Fibroblast of skin of right biceps (primary cell): ENCODE results near the gene PBLD.
"Not testable (repeated sequence)": the region's sequence is repeated elsewhere in the genome, so short reads cannot be mapped to it uniquely, and the experiment has no call there.

Experiments used
- DNase-seq: peaks from one replicate; pipeline ENCODE4 v3.0.0-alpha.2; 2013

PBLD gene

DNA sequence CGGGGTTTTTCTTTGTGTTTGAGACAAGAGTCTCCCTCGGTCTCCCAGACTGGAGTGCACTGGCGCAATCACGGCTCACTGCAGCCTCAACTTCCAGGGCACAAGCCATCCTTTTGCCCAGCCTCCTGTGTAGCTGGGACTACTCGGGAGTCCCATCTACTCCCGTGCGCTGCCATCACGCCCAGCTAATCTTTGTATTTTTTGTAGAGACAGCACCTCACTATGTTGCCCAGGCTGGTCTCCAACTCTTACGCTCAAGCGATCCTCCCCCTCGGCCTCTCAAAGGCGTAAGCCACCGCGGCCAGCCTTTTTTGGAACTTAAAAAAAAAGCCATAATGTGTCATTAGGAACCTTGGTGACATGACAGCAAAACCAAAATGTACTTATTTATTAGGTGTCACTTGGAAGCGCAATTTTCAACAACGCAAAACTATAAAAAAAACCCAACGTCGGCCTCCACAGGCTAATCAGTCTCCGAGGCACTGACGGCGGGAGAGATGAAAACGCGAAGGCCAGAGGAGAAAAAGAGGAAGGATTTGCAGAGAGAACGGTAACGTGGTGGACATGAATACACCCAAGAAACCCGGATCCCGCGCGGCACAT is 1.8 kb downstream of the PBLD start:
- DNase-seq, result peak; percentile 34

DNA sequence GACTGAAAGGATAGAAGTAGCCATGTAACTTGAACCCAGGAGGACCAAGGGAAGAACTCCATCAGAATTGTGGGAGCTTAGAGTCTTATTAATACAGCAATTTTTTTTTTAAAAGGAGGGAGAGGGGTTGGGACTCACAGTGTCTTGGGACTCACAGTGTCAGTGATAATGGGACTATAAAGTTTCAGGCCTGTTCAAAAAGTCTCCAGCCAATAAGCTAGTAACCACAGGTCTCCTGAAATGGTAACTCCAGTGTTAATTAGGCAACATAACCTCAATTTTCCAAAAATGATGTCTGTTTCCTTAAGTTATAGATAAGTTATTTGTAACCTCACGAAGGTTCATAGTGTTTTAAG is 3.2 kb downstream of the PBLD start:
- DNase-seq, result no peak

DNA sequence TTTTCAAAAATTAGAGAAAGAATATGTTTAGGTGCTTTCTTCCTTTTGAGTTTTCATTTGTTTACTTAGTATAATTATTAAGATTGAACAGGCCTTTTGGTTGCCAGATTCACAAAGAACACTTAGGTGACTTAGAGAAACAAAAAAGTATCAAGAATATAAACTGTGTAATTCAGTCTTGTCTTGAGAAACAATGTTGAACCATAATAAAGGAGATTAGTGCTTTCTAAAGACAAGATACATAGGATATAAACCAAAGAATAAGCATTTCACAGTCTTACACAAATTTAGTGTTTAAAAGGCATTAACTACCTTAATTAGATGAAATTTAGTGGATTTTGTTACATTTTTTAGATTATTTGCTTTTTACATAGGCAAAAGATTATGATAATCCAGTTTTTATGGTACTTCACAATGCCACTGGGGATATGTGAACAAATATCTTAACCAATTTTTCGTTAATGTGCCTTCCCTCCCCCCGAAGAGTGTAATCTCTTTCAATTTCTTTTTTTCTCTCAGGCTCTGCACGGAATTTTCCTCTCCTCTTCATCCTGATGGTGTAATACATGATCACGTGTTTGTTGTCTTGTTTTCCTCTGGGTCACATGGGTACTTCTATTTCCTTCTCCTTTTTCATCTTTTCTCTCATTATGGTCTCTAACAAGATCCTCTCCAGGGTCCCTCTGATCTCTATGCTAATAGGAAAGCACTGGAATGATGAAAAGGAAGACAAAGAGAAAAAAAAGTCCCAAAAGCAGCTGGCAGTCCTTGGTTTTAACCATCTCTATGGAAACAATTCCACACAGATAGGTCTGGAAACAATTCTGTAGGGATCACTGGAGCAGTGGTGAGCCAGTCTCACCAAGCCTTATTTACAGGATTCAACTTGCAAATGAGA is 4.6 kb downstream of the PBLD start:
- peak; percentile 57 for DNase-seq

DNA sequence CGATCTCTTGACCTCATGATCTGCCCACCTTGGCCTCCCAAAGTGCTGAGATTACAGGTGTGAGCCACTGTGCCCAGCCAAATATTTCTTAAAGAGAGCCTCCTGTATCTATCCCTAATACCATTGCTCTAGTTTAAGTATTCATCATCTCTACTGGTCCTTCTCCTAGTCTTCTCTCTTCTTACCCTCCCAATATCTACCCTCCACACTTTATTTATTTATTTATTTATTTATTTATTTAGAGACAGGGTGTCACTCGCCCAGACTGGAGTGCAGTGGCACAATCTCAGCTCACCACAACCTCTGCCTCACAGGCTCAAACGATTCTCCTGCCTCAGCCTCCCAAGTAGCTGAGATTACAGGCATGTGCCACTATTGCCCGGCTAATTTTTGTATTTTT is 8.3 kb downstream of the PBLD start:
- DNase-seq, result not testable (repeated sequence)

DNA sequence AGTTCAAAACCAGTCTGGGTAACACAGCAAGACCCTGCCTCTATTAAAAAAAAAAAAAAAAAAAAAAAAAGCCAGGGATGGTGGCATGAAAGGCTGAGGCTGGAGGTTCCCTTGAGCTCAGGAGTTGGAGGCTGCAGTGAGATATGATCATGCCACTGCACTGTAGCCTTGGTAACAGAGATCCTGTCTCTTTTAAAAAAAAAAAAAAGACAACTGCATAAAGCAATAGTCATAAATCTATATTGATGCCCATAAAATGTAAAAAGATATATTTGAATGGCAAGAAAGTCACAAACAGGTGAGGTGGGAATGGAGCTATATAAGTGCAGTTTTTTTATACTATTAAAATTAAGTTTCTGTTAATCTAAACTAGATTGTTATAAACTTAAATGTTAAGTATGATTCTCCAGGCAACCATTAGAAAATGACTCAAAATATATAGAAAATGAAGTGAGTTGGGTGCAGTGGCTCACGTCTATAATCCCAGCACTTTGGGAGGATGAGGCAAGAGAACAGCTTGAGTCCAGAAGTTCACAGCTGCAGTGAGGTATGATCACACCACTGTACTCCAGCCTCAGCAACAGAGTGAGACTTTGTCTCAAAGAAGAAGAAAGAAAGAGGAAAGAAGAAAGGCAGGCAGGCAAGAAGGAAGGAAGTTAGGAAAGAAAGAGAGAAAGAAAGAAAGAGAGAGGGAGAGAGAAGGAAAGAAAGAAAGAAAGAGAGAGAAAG is 14.2 kb downstream of the PBLD start:
- DNase-seq, result no peak

DNA sequence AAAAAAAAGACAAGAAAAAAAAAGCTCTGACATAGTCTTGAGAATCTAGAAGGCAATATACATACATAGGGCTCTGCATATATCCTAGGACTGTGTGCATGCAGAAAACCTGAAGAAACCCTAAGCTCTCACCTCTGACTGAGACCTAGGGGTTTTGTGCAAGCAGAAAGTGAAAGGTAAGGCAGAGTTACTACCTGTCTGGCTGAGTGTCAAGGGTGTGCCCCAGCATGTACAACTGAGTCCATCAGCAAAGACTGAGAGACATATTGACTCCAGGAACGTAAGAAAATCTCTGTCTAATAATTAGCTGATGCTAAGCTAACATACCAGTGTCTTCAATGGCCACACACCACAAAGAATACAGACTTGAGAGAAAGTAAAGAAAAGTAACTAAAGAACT is 17.1 kb downstream of the PBLD start:
- DNase-seq, result no peak

DNA sequence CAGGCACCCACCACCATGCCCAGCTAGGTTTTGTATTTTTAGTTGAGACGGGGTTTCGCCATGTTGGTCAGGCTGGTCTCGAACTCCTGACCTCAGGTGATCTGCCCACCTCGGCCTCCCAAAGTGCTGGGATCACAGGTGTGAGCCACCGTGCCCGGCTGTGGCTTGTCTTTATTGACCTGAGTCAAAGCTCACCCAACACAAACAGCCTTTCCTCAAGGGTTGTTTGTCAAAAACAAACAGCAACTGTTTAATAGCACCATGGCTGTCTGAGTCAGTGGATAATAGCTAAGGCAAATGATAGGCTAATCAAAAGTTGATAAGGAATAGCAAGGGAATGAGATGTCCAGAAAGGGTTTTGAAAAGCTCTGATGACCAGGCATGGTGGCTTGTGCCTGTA is 17.8 kb downstream of the PBLD start:
- not testable (repeated sequence) for DNase-seq

DNA sequence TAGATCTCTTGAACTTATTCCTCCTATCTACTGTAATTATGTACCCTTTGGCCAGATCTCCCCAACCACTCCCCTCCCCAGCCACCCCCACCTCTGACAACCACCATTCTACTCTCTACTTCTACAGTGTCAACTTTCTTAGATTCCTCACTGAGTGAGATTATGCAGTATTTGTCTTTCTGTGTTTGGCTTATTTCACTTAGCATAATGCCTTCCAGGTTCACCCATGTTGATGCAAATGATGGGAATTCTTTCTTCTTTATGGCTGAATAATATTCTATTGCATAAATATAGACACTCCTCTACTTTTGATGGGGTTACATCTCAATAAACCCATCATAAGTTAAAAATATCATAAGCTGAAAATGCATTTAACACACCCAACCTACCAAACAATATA is 22.2 kb downstream of the PBLD start:
- no peak for DNase-seq

DNA sequence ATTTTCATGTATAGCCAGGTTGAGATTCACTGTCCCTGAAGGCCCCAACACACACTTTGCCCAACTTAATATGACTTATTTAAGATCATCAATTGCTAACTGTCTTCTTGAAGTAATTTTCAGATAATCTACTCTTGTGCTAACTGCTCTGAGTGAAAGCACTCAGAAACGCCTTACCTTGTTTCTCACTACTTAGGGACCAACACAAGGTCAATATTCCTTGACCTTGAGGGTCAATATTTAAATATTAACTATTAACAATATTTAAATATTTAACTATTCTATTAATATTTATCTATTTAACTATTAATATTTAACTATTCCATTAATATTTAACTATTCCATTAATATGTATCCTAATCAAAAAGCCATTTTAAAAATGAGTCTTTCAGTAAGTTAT is 26.9 kb downstream of the PBLD start:
- DNase-seq, result no peak

DNA sequence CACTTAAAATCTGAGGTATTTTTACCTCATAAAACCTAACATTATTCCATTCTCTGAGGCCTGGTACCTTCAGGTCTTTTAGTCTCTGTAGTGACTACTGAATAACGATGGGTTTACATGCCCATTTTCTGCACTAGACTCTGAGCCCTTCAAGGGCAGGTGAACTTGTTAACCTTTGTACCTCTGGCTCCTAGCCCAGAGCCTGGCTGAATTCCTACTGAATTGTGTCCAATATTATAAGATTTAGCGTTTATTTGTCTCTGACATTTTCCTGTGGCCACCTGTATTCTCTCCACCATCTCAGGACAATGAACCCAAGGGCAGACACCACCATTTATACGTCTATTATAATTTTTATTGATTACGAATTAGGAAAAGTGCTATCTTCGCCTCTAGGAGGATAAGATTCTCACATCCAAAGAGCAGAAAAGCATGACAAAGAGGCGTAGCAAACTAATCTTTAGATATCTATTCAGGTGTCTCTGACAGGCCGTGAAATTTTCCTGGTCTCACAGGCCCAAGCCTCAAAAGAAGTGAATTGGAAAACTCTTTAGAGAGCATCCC is 28.8 kb downstream of the PBLD start:
- DNase-seq, result no peak

DNA sequence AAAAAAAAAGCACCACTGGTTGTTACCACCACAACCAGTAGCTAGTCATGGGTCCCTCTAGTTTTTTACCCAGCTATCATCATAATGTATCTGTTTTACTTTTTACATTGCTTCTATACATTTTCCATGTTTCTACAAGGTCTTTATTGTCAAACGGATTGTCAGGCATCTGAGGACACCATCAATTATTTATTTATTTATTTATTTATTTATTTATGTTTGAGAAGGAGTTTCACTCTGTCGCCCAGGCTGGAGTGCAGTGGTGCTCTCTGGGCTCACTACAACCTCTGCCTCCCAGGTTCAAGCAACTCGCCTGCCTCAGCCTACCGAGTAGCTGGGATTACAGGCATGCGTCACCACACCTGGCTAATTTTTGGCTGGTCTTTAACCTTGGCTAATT is 29.9 kb downstream of the PBLD start:
- DNase-seq, result no peak

DNA sequence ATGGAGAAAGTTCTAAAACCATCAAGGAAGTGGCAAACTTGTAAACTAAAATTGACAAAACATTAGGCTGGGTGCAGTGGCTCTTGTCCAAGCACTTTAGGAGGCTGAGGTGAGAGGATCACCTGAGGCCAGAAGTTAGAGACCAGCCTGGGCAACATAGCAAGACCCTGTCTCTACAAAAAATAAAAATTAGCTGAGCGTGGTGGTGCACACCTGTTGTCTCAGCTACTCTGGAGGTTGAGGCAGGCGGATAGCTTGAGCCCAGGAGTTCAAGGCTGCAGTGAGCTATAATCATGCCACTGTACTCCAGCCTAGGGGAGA is 30.3 kb downstream of the PBLD start:
- no peak for DNase-seq

DNA sequence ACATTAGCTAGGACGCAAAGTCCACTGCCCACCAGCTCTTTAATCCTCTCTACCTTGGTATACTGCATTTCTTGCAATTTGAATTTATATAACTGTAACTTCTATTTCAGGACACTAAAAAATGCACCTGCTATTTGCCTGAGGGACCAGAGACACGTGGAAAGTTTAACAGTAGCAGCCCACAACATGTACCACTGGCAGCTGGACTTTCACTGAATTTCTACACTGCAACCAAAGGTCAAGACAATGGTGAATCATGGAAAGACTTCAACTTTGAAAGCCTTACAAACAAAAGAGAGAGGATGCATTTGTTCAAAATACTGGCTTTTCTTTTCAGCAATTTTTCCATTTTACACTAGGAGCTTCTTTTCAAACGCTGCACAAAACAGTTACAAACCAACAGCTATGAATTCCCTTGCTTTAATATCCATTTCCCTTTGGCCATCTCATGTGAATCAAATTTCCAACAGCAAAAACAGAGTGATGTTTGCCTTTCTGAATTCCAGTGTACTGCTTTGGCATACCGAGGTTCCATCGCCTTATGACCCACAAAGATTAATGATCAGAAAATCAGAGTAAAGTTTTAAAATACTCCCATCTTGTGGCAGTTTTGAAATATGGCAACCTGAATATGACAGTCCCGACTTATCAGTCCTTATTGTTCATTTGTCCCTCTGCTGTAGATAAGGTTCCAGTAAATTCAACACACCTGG is 30.8 kb downstream of the PBLD start:
- DNase-seq, result peak; percentile 65

DNA sequence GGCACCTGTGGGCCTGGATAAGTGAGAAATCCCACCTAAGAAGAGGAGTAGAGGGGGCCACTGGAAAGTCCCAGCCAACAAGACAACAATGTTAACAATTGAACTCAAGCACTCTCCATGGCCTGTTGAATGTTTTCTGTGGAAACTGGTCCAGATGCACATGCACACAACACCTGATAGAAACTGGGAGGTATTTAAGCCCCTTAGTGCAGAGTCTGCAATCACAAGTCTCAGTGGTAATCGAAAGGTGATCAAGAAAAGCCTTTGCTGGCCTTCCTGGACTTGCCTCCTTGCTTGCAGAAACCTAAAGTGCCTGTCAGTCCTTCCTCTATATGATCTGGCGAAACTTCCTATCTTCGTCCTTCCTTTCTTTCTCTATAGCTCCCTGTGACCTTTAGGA is 31.4 kb downstream of the PBLD start:
- DNase-seq, result no peak

DNA sequence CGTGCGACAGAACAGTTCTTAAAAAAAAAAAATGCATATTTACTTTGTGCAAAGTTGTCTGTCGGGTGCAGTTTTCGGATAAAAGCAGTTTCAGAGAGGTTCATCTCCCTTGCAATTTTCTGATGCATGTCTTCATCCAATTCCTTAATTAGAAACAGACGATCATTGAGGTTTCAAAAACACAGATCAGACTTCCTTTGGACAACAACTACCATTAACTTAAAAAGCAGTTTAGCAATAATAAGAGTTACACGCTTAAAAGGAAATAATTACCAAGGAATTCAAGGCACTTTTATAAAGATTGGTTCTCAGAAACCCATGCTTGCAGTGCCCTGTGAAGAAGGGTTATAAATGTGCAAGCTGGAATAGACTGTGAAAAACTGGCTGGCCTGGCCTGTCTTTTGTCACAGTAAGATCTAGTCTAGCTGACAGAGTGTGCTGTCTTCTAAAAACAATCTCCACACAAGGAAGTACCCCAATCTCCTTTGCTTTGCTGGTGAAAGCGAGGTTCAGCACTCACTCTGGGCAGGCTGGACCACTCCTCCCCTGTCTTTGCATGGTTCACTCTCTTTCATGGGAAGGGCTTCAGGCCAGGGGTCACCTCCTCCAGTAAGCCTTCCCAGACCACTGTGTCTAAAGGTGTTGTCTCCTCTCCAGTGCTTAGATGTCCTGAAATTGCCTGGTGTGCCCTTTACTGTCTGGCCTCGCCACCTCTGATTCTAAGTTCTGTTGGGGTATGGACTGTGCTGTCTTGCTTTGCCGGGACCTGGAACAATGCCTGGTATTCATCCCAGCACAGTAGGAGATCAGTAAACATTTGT is 35.7 kb downstream of the PBLD start:
- DNase-seq, result peak; percentile 39

DNA sequence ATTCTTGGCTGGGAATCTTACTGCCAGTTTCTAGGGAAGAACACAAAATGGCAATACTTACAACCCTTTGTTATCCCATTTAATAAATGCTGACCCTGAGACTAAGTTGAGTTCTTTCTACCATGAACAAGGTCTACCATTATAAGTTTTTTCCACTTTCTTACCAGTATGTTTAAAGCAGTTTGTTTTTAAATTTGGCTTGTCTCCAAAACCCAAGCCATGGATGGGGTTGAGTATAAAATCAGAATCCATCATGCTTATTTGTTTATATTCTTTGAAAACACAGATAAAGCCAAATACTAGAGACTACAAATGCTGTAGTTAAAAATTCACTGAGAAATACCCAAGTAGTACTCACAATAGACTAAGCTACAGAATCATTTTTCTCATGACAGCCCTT is 42.0 kb downstream of the PBLD start:
- no peak for DNase-seq

DNA sequence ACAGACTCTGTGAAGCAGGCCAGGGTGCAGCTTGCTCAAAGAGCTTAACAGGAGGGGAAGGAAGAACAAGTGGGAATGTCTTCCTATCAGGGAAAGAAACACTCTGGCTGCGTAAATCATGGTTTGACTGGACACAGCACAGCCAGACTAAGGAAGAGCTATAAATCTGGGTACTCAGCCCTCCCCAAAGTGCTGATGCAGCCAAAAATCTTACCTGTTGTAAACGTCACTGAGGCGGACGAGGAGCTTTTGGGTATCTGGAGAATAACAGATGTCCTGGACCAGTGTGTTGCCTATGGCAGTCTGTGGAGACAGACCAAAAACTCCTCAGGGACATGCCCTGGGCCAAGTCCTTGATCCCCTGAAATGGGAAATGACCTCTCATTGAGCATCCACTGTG is 44.0 kb downstream of the PBLD start:
- no peak for DNase-seq

DNA sequence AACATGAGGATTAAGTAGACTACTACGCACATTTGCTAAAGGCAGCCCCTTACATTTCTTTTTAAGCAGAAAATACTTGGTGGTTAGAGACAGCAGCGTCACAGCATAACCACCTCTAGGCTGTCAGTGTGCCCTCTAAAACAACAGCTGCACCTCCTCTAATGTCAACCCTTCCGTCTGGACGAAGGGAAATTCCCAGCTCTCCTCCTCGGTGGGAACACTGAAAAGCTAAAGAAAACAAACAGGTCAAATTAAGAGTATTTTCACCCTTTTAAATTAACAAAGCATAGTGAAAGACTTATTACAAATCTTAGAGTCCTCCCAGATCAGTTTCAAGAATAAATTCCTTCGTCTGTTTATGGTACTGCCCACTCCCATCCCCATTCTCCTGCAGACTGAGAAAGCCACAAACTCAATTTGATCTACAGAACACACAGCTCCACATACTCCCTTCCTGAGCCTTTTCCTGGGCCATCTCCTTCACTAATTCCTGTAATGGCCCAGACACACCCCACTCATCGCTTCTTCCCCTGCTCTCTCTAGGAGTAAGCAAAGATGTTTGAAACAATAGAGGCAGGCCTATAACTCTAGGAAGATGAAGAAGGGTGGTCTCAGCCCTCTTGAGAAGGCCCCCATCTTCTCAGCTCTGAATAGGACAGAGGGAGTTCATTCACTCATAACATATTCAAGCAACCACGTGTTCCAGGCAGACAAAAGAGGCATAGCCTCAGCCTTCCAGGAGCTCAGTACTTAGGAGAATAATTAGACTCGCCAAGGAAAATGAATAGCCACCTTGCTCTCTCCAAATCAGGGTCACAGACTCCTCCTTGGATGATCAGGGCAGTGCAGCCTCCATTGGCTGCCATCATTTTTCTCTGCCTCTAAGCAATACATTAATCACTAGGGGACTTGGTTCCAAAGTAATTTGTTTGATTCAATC is 48.4 kb downstream of the PBLD start:
- DNase-seq, result no peak

DNA sequence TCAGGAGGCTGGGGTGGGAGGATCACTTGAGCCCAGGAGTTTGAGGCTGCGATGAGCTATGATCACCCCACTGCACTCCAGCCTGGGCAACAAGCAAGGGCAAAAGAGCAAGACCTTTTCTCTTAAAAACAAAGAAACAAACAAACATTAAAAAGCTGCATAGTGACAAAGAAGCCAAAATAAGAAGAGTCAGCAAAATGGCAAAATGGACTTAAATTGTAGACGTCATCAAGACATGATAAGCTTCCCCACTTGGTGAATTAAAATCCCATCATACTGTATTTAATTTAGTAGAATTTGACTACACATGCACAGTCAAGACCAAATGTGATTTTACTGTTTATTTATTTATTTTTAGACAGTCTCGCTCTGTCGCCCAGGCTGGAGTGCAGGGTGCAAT is 52.0 kb downstream of the PBLD start:
- DNase-seq, result no peak

DNA sequence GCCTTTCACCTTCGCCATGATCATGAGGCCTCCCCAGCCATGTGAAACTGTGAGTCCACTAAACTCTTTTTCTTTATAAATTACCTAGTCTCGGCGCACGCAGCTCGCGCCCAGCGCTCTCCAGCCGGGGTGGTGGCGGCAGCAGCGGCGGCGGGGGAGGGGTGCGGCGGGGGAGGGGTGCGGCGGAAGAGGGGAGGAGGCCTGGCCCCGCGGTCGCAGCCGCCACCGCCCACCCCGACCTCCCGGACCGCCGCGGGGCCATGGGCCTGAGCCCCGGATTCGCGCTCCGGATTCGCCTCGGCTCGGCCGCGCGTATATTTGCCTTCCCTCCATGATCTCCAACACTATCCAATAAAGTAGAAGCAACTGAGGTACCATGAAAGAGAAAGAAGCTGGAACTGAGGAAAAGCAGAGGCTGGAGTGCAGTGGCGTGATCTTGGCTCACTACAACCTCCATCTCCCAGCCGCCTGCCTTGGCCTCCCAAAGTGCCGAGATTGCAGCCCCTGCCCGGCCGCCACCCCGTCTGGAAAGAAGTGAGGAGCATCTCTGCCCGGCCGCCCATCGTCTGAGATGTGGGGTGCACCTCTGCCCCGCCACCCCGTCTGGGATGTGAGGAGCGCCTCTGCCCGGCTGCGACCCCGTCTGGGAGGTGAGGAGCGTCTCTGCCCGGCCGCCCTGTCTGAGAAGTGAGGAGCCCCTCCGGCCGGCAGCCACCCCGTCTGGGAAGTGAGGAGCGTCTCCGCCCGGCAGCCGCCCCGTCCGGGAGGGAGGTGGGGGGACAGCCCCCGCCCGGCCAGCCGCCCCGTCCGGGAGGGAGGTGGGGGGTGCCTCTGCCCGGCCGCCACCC is 53.6 kb downstream of the PBLD start:
- DNase-seq, result not testable (repeated sequence)
